Right lobe of liver (tissue), 4 donors: Measurements from ENCODE around the gene PCSK2.

Experiments used
- POLR2A ChIP-seq: fragments of 450-650 bp; IDR thresholded peaks from one replicate; pipeline ENCODE4 v1.6.1; 2017; ENCODE audit warnings: antibody characterized with exemption, mild to moderate bottlenecking
- TF ChIP-seq, protein P1 (sequence below), 4 donors: fragments of 200-600 bp in 3 of 4; fragments of 450-650 bp in 1 of 4; IDR thresholded peaks; one replicate each; pipeline versions ENCODE4 v1.5.1 to v1.8.0; 2016 to 2022; ENCODE audit warnings: antibody characterized with exemption in 4 of 4, mild to moderate bottlenecking in 2 of 4
- donor health status: DM: no; HTN: no; CAD: no.
- donor health status: DM: no; HTN: no; CAD: no.
- donor health status: DM: no; HTN: yes; CAD: no.

DNA sequence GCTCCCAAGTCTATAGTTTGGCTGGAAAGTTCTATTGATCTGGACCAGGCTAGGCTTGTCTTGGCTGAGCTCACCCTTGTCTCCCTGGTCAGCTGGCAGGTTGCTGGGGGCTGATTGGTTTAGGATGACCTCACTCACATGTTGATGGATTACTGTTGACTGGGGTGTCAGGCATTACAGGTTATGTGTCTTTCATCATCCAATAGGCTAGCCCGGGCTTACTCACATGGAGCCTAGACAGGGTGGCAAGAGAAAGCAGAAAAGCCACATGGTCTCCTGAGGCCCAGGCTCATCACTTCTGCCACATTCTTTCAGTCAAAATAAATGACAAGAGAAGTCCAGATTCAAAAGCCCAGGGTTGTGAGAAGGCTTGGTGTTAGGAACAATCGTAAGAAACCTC lies 200.8 kb downstream of the PCSK2 start:
- no peak for TF ChIP-seq POLR2A
- TF ChIP-seq, protein P1, sequence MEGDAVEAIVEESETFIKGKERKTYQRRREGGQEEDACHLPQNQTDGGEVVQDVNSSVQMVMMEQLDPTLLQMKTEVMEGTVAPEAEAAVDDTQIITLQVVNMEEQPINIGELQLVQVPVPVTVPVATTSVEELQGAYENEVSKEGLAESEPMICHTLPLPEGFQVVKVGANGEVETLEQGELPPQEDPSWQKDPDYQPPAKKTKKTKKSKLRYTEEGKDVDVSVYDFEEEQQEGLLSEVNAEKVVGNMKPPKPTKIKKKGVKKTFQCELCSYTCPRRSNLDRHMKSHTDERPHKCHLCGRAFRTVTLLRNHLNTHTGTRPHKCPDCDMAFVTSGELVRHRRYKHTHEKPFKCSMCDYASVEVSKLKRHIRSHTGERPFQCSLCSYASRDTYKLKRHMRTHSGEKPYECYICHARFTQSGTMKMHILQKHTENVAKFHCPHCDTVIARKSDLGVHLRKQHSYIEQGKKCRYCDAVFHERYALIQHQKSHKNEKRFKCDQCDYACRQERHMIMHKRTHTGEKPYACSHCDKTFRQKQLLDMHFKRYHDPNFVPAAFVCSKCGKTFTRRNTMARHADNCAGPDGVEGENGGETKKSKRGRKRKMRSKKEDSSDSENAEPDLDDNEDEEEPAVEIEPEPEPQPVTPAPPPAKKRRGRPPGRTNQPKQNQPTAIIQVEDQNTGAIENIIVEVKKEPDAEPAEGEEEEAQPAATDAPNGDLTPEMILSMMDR (IDR thresholded peaks at IDR 0.05): no peak
